Stimulated activated naive CD4-positive, alpha-beta T cell (primary cell): ENCODE data around the gene ADAM33.

ENCODE experiments used
- DNase-seq, 6 experiments: peaks; one replicate each; lab custom pipeline; 2025; lab: John Stamatoyannopoulos, UW

The ADAM33 gene

GRCh38 chr20:3681931-3682781 is at the start of gene ADAM33:
Gene ADAM33 (minus strand): TSS chr20:3682010. CDS start chr20:3682004, 6 bp downstream.
- DNase-seq: no peak

GRCh38 chr20:3730803-3731672 is 49.2 kb upstream of the ADAM33 start:
- DNase-seq: no peak

- no peak for DNase-seq
Measured at GRCh38 chr20:3729811-3730540, 48.2 kb upstream of the ADAM33 start.

- DNase-seq: no peak
Measured at GRCh38 chr20:3729378-3729777, 47.6 kb upstream of the ADAM33 start.

GRCh38 chr20:3728876-3729275 is 47.1 kb upstream of the ADAM33 start:
- DNase-seq: no peak

- DNase-seq: no peak
Measured at GRCh38 chr20:3728354-3728753, 46.5 kb upstream of the ADAM33 start.

GRCh38 chr20:3727401-3728021 is 45.7 kb upstream of the ADAM33 start:
- DNase-seq: no peak

- DNase-seq: no peak
Measured at GRCh38 chr20:3724356-3724755, 42.5 kb upstream of the ADAM33 start.

GRCh38 chr20:3723284-3723683 is 41.5 kb upstream of the ADAM33 start:
- no peak for DNase-seq

- DNase-seq: no peak
Measured at GRCh38 chr20:3721912-3722311, 40.1 kb upstream of the ADAM33 start.

GRCh38 chr20:3720626-3721025 is 38.8 kb upstream of the ADAM33 start:
- DNase-seq: no peak

GRCh38 chr20:3720068-3720467 is 38.3 kb upstream of the ADAM33 start:
- DNase-seq: no peak

- DNase-seq: no peak
Measured at GRCh38 chr20:3719046-3719445, 37.2 kb upstream of the ADAM33 start.

- peak in 2 of 6 experiments; percentile 3 to 5 for DNase-seq
Measured at GRCh38 chr20:3716195-3716834, 34.5 kb upstream of the ADAM33 start.

- DNase-seq: no peak
Measured at GRCh38 chr20:3714092-3714491, 32.3 kb upstream of the ADAM33 start.

GRCh38 chr20:3712279-3712873 is 30.6 kb upstream of the ADAM33 start, which contains the start of gene SIGLEC1:
Gene SIGLEC1 (minus strand): TSS chr20:3712600. CDS start chr20:3707128, 5,472 bp downstream.
- no peak for DNase-seq

- no peak for DNase-seq
Measured at GRCh38 chr20:3711484-3711941, 29.7 kb upstream of the ADAM33 start.

- peak; percentile 14 to 75 (median 56) for DNase-seq
Measured at GRCh38 chr20:3710703-3711483, 29.1 kb upstream of the ADAM33 start.

GRCh38 chr20:3710011-3710466 is 28.2 kb upstream of the ADAM33 start:
- DNase-seq: no peak

- no peak for DNase-seq
Measured at GRCh38 chr20:3707508-3707899, 25.7 kb upstream of the ADAM33 start.
